IMR-90 (cell line): ENCODE measurements around the gene INPP5E. TPM values are rescaled to one million over a fixed set of nuclear protein-coding genes. Genes with fewer than 3 reads are reported as not detected.

Experiments
- ATAC-seq: fragments of 200-7000 bp; cut with Tn5 transposase; 2 replicates; pipeline ENCODE4 v1.9.1; 2020; ENCODE audit warnings: low read depth, mild to moderate bottlenecking, moderate library complexity
- BruUV-seq: library from RNA; stranded (reverse); fragments of 400-500 nt; replicated peaks from 2 replicates; lab custom pipeline; 2021; lab: Mats Ljungman, UMichigan
- CTCF ChIA-PET: fragments of 300-600 bp; formaldehyde crosslinking; extraction: SDS; loops from one replicate; lab custom pipeline; 2021; ENCODE audit warnings: antibody characterized with exemption; lab: Yijun Ruan, JAX
- POLR2A ChIA-PET: fragments of 300-600 bp; sonication (Branson Sonifier 250); formaldehyde crosslinking; loops from one replicate; lab custom pipeline; 2022; ENCODE audit warnings: antibody characterized with exemption; ENCODE audit not compliant: unreplicated experiment; lab: Charles Lee
- DNase-seq: peaks from one replicate; pipeline ENCODE4 v3.0.0; 2013
- H2AFZ ChIP-seq: replicated peaks from 2 replicates; pipeline ENCODE3; 2013; ENCODE audit warnings: low read length, mild to moderate bottlenecking; ENCODE audit not compliant: poor library complexity
- H2AK5ac ChIP-seq: 2 replicates; pipeline ENCODE4 v1.6.1; 2013; ENCODE audit warnings: low read depth, low read length, inconsistent platforms
- H2AK9ac ChIP-seq: replicated peaks from 2 replicates; pipeline ENCODE3; 2013; ENCODE audit warnings: mild to moderate bottlenecking, low read depth, low read length, moderate library complexity; ENCODE audit not compliant: poor library complexity
- H2BK120ac ChIP-seq: 2 replicates; pipeline ENCODE4 v1.6.1; 2013; ENCODE audit warnings: low read depth, low read length, inconsistent platforms
- H2BK15ac ChIP-seq: 3 replicates; pipeline ENCODE4 v1.6.1; 2013; ENCODE audit warnings: low read depth, low read length, inconsistent platforms
- H2BK20ac ChIP-seq: 2 replicates; pipeline ENCODE4 v1.6.1; 2013; ENCODE audit warnings: low read depth, mild to moderate bottlenecking, inconsistent platforms, low read length, moderate library complexity
- H2BK5ac ChIP-seq: 2 replicates; pipeline ENCODE4 v1.6.1; 2013; ENCODE audit warnings: mild to moderate bottlenecking, low read depth, low read length, inconsistent platforms; ENCODE audit not compliant: poor library complexity, severe bottlenecking
- H3K14ac ChIP-seq: replicated peaks from 2 replicates; pipeline ENCODE4 v1.6.1; 2013; ENCODE audit warnings: low read depth, low read length, inconsistent platforms
- H3K18ac ChIP-seq: 2 replicates; pipeline ENCODE4 v1.6.1; 2013; ENCODE audit warnings: low read depth, low read length, control low read depth
- H3K23ac ChIP-seq: 2 replicates; pipeline ENCODE4 v1.6.1; 2013; ENCODE audit warnings: low read depth, low read length, inconsistent platforms
- H3K27ac ChIP-seq: 2 replicates; pipeline ENCODE4 v1.5.1; 2013; ENCODE audit warnings: mild to moderate bottlenecking, control low read depth, low read length; ENCODE audit not compliant: insufficient read depth
- H3K27me3 ChIP-seq: 2 replicates; pipeline ENCODE4 v1.6.1; 2013; ENCODE audit warnings: low read length; ENCODE audit not compliant: control insufficient read depth, insufficient read depth
- H3K36me3 ChIP-seq: 2 replicates; pipeline ENCODE4 v1.6.1; 2013; ENCODE audit warnings: low read length, mixed read lengths; ENCODE audit not compliant: control insufficient read depth, insufficient read depth
- H3K4ac ChIP-seq: 2 replicates; pipeline ENCODE4 v1.6.1; 2013; ENCODE audit warnings: low read depth, low read length, inconsistent platforms
- H3K4me1 ChIP-seq: 2 replicates; pipeline ENCODE4 v1.6.1; 2013; ENCODE audit warnings: low read length, mixed read lengths; ENCODE audit not compliant: control insufficient read depth, insufficient read depth
- H3K4me2 ChIP-seq: 2 replicates; pipeline ENCODE4 v1.6.1; 2013; ENCODE audit warnings: low read depth, mild to moderate bottlenecking, control low read depth, low read length, moderate library complexity
- H3K4me3 ChIP-seq: 2 replicates; pipeline ENCODE4 v1.5.1; 2013; ENCODE audit warnings: low read depth, mild to moderate bottlenecking, control low read depth, low read length, moderate library complexity; ENCODE audit not compliant: insufficient read depth
- H3K56ac ChIP-seq: 2 replicates; pipeline ENCODE4 v1.6.1; 2013; ENCODE audit warnings: low read length, inconsistent platforms; ENCODE audit not compliant: insufficient read depth; ENCODE audit errors: extremely low read depth
- H3K79me1 ChIP-seq, 2 experiments: 2 replicates each; pipeline ENCODE4 v1.6.1; 2013; ENCODE audit warnings: low read length in 2 of 2, inconsistent platforms in 1 of 2, low read depth in 1 of 2
- H3K9ac ChIP-seq: 2 replicates; pipeline ENCODE4 v1.6.1; 2013; ENCODE audit warnings: low read depth, low read length, control low read depth
- H3K9me1 ChIP-seq: 2 replicates; pipeline ENCODE4 v1.6.1; 2013; ENCODE audit warnings: low read length, inconsistent platforms; ENCODE audit not compliant: insufficient read depth
- H3K9me3 ChIP-seq: 2 replicates; pipeline ENCODE4 v1.6.1; 2013; ENCODE audit warnings: low read length; ENCODE audit not compliant: control insufficient read depth, insufficient read depth
- H4K20me1 ChIP-seq: 2 replicates; pipeline ENCODE4 v1.6.1; 2013; ENCODE audit warnings: low read length, inconsistent platforms; ENCODE audit not compliant: insufficient read depth
- H4K5ac ChIP-seq: 2 replicates; pipeline ENCODE4 v1.6.1; 2013; ENCODE audit warnings: mild to moderate bottlenecking, low read depth, low read length, control low read depth
- H4K8ac ChIP-seq, 2 experiments: 2 replicates each; pipeline ENCODE4 v1.6.1; 2013; ENCODE audit warnings: low read depth in 2 of 2, low read length in 2 of 2, control low read depth in 1 of 2, inconsistent platforms in 1 of 2
- H4K91ac ChIP-seq: 2 replicates; pipeline ENCODE4 v1.6.1; 2013; ENCODE audit warnings: low read depth, low read length, inconsistent platforms; ENCODE audit not compliant: insufficient read depth
- BHLHE40 ChIP-seq: fragments of 150-350 bp; IDR thresholded peaks from 2 replicates; pipeline ENCODE4 v1.6.1; 2016; ENCODE audit warnings: mild to moderate bottlenecking, low read depth, low read length
- CHD1 ChIP-seq: IDR thresholded peaks from 2 replicates; pipeline ENCODE4 v1.6.1; 2012; ENCODE audit warnings: low read depth, low read length, improper control_type of control experiment
- CTCF ChIP-seq: conservative IDR thresholded peaks from 2 replicates; pipeline ENCODE4 v1.5.1; 2012; ENCODE audit warnings: mild to moderate bottlenecking, low read depth, low read length, improper control_type of control experiment
- FOS ChIP-seq: fragments of 150-350 bp; IDR thresholded peaks from 2 replicates; pipeline ENCODE4 v1.6.1; 2016; ENCODE audit warnings: low read depth, low read length
- MXI1 ChIP-seq: IDR thresholded peaks from 2 replicates; pipeline ENCODE4 v1.6.1; 2012; ENCODE audit warnings: low read depth, mild to moderate bottlenecking, low read length, moderate library complexity, borderline replicate concordance
- POLR2A ChIP-seq: IDR thresholded peaks from 2 replicates; pipeline ENCODE4 v1.6.1; 2012; ENCODE audit warnings: mild to moderate bottlenecking, low read depth, low read length
- RCOR1 ChIP-seq: IDR thresholded peaks from 2 replicates; pipeline ENCODE4 v1.6.1; 2012; ENCODE audit warnings: mild to moderate bottlenecking, low read length, improper control_type of control experiment; ENCODE audit not compliant: insufficient replicate concordance
- RFX5 ChIP-seq: IDR thresholded peaks from 2 replicates; pipeline ENCODE4 v1.8.0; 2012; ENCODE audit warnings: low read depth, mild to moderate bottlenecking, low read length, moderate library complexity
- SMC3 ChIP-seq: fragments of 150-350 bp; IDR thresholded peaks from 2 replicates; pipeline ENCODE4 v1.6.1; 2016; ENCODE audit warnings: low read depth, mild to moderate bottlenecking, antibody characterized with exemption, low read length, moderate library complexity
- WGBS, 2 experiments: methylation state at CpG; one replicate each; pipeline versions ENCODE4 v1.1.5 to v1.1.7; 2013; ENCODE audit warnings: missing lambda C conversion rate in 2 of 2; ENCODE audit not compliant: insufficient read length in 1 of 2; ENCODE audit errors: extremely low coverage in 2 of 2; 5-methylcytosine and 5-hydroxymethylcytosine counted together
- dilution Hi-C: fragments of 300-500 bp; cut with HindIII; formaldehyde crosslinking; loops from one replicate; pipeline ENCODE4 v1.14.3; 2018; ENCODE audit warnings: low sequenced_read_pairs; ENCODE audit not compliant: unreplicated experiment
- in situ Hi-C: fragments of 300-500 bp; cut with MboI; formaldehyde crosslinking; loops from 3 replicates; pipeline ENCODE4 v1.14.3; 2019; ENCODE audit warnings: low sequenced_read_pairs, inconsistent platforms, mixed read lengths
- intact Hi-C: fragments of 100-400 bp; cut with micrococcal nuclease; formaldehyde crosslinking; loops from 2 replicates; pipeline ENCODE4 v1.10.0; 2022
- polyA plus RNA-seq, 3 experiments: library from polyadenylated mRNA; depleted of rRNA; stranded (reverse); fragments of >200 nt; gene quantifications; 2 replicates each; pipeline ENCODE4 v1.2.3, GENCODE V29; 2012; ENCODE audit warnings: low replicate concordance in 1 of 3
- total RNA-seq: library from RNA; depleted of rRNA; stranded (reverse); fragments of >200 nt; gene quantifications from 2 replicates; pipeline ENCODE4 v1.2.3, GENCODE V29; 2012
- TF ChIP-seq, protein P1 (sequence below): fragments of 150-350 bp; IDR thresholded peaks from 2 replicates; pipeline ENCODE4 v1.6.1; 2016; ENCODE audit warnings: low read depth, mild to moderate bottlenecking, low read length, moderate library complexity, borderline replicate concordance
- TF ChIP-seq, protein P2 (sequence below): fragments of 150-350 bp; IDR thresholded peaks from 2 replicates; pipeline ENCODE4 v1.6.1; 2017; ENCODE audit warnings: mild to moderate bottlenecking, antibody characterized with exemption, low read length, low read depth

The INPP5E gene
- total and polyA plus RNA-seq, 2 of the 4 experiments (the other 2 are of a cell fraction): 1.6 to 9.4 TPM

GRCh38 chr9:136403915-136404800 lies 35.5 kb downstream of the INPP5E start (continued):
- TF ChIP-seq, protein P1, sequence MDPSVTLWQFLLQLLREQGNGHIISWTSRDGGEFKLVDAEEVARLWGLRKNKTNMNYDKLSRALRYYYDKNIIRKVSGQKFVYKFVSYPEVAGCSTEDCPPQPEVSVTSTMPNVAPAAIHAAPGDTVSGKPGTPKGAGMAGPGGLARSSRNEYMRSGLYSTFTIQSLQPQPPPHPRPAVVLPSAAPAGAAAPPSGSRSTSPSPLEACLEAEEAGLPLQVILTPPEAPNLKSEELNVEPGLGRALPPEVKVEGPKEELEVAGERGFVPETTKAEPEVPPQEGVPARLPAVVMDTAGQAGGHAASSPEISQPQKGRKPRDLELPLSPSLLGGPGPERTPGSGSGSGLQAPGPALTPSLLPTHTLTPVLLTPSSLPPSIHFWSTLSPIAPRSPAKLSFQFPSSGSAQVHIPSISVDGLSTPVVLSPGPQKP: no peak

- peaks cover 15 to 26% of the 10 kb centered on the region in 2 experiments; a peak in 3 of 4 replicates for H3K79me1 ChIP-seq
- 80% methylated on average over 1 of the region's 5 CpGs; no CpG with 5 or more reads in 1 of the 2 experiments for WGBS, 2 experiments
- H3K9ac ChIP-seq: no peak overlapping the region
- peaks cover 40% of the 10 kb centered on the region for H3K36me3 ChIP-seq
- no peak overlapping the region for H2BK120ac ChIP-seq
- H3K14ac ChIP-seq: no peak overlapping the region
- no peak overlapping the region for H2AFZ ChIP-seq
- no peak for DNase-seq
- no peak overlapping the region for H2BK5ac ChIP-seq
- H4K8ac ChIP-seq: no peak overlapping the region
- no peak overlapping the region for H3K23ac ChIP-seq
- H2AK9ac ChIP-seq: no peak overlapping the region
- ChIA-PET POLR2A (no interaction called here), CTCF (no interaction called here)
- no peak overlapping the region for H4K5ac ChIP-seq
- no peaks in the 10 kb centered on the region for H3K9me3 ChIP-seq
- H4K91ac ChIP-seq: no peak overlapping the region
- peaks cover 12% of the 10 kb centered on the region; the same call in 1 of the 2 replicates for H4K20me1 ChIP-seq
- no peak overlapping the region for H2AK5ac ChIP-seq
- H2BK15ac ChIP-seq: no peak overlapping the region
- dilution Hi-C loops (no loop called here), in situ Hi-C loops (loop anchor here (5.0 kb wide), 1 partner anchor 81 kb away; no protein-coding TSS in a partner anchor), intact Hi-C loops (loop anchor here (5.0 kb wide), 1 partner anchor 76 kb away; the partner anchor contains the start of gene GPSM1)
- H3K27ac ChIP-seq: no peak overlapping the region
- H3K4me3 ChIP-seq: no peak overlapping the region
- H3K4me1 ChIP-seq: peaks cover 8% of the 10 kb centered on the region
- H3K18ac ChIP-seq: no peak overlapping the region
- no TSS peak for BruUV-seq
- H2BK20ac ChIP-seq: no peak overlapping the region
- H3K27me3 ChIP-seq: no peaks in the 10 kb centered on the region
- no peak for ATAC-seq
- no peak overlapping the region for H3K56ac ChIP-seq
- H3K4ac ChIP-seq: no peak overlapping the region
- no peak overlapping the region for H3K4me2 ChIP-seq
- H3K9me1 ChIP-seq: 0 out of 2 replicates have a peak, but pooled peaks cover 1% of the 10 kb centered on the region
- TF ChIP-seq RCOR1 (no peak), MXI1 (no peak), POLR2A (no peak), CTCF (no peak), CHD1 (no peak), FOS (no peak), BHLHE40 (no peak), SMC3 (no peak), RFX5 (no peak)
- TF ChIP-seq, protein P2, sequence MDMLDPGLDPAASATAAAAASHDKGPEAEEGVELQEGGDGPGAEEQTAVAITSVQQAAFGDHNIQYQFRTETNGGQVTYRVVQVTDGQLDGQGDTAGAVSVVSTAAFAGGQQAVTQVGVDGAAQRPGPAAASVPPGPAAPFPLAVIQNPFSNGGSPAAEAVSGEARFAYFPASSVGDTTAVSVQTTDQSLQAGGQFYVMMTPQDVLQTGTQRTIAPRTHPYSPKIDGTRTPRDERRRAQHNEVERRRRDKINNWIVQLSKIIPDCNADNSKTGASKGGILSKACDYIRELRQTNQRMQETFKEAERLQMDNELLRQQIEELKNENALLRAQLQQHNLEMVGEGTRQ: no peak
These were observed 36.1 kb downstream of the INPP5E start for GRCh38 chr9:136403538-136403914.
